ENCODE data around the gene CLEC9A. TPM values are rescaled to one million over a fixed set of nuclear protein-coding genes. Genes with fewer than 3 reads are reported as not detected.

The CLEC9A gene
- total RNA-seq, 1 donor from 2014 or later = not detected

DNA sequence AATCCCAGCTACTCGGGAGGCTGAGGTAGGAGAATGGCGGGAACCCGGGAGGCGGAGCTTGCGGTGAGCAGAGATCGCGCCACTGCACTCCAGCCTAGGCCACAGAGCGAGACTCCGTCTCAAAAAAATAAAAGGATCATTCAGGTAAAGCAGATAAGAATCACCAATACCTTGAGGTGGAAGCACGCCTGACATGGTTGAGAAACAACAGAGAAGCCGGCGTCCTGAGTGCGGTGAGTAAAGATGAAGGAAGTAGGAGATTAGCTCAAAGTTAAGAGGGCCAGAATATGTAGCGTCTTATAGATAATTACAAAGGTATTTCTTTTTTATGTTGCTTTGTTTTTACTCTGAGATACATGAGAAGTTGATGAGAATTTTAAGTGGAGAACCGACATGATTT is 84.8 kb downstream of the CLEC9A start:
- Mint-ChIP-seq H3K4me1 (no peaks in the 10 kb centered on the region), H3K27me3 (ENCODE audit: low read depth) (no peaks in the 10 kb centered on the region), H3K4me3 (no peak overlapping the region), H3K27ac (ENCODE audit: unreplicated experiment) (no peak overlapping the region), H3K36me3 (ENCODE audit: low read depth) (no peaks in the 10 kb centered on the region), H3K9me3 (no peaks in the 10 kb centered on the region)
- TF ChIP-seq, protein P1, sequence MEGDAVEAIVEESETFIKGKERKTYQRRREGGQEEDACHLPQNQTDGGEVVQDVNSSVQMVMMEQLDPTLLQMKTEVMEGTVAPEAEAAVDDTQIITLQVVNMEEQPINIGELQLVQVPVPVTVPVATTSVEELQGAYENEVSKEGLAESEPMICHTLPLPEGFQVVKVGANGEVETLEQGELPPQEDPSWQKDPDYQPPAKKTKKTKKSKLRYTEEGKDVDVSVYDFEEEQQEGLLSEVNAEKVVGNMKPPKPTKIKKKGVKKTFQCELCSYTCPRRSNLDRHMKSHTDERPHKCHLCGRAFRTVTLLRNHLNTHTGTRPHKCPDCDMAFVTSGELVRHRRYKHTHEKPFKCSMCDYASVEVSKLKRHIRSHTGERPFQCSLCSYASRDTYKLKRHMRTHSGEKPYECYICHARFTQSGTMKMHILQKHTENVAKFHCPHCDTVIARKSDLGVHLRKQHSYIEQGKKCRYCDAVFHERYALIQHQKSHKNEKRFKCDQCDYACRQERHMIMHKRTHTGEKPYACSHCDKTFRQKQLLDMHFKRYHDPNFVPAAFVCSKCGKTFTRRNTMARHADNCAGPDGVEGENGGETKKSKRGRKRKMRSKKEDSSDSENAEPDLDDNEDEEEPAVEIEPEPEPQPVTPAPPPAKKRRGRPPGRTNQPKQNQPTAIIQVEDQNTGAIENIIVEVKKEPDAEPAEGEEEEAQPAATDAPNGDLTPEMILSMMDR (conservative IDR thresholded peaks at IDR 0.05) = no peak
- no peak for DNase-seq (ENCODE audit: low read depth, low spot score)

Other genes starting within 250 kb of the CLEC9A start
- gene KLRF1, start 203.2 kb upstream of the CLEC9A start, total RNA-seq = not detected in 2 replicates
- gene CLEC2B, start 161.3 kb upstream of the CLEC9A start, total RNA-seq = 0.19 TPM in 1 of 2 replicates, not detected in the other
- not detected in 2 replicates for gene KLRF2, start 149.2 kb upstream of the CLEC9A start, total RNA-seq
- not detected in 2 replicates for gene CLEC2A, start 98.3 kb upstream of the CLEC9A start, total RNA-seq
- not detected in 2 replicates for gene CLEC12A, start 59.3 kb upstream of the CLEC9A start, total RNA-seq
- not detected in 2 replicates for gene CLEC1B, start 31.6 kb upstream of the CLEC9A start, total RNA-seq
- gene CLEC12B, start 20.1 kb upstream of the CLEC9A start, total RNA-seq = not detected in 2 replicates
- not detected in 2 replicates for gene CLEC1A, start 68.3 kb downstream of the CLEC9A start, total RNA-seq
- gene CLEC7A, start 99.5 kb downstream of the CLEC9A start, total RNA-seq = not detected in 2 replicates
- not detected in 2 replicates for gene OLR1, start 141.4 kb downstream of the CLEC9A start, total RNA-seq
- not detected in 2 replicates for gene TMEM52B, start 148.3 kb downstream of the CLEC9A start, total RNA-seq
- 16.0 and 17.4 TPM in 2 replicates for gene GABARAPL1, start 182.2 kb downstream of the CLEC9A start, total RNA-seq

Data from neural crest cell (in vitro differentiated cells).